Measurements from ENCODE around the gene GJC3.
A peak's percentile ranks its signal among the peaks of the same experiment; 100 is the strongest.
"Not testable (repeated sequence)": the region's sequence is repeated elsewhere in the genome, so short reads cannot be mapped to it uniquely, and the experiment has no call there.

GJC3 gene

GRCh38 chr7:99928188-99928587 lies 1.2 kb downstream of the GJC3 start:
- DNase-seq = no peak

GRCh38 chr7:99927536-99927935 lies 1.9 kb downstream of the GJC3 start:
- no peak for DNase-seq

DNA sequence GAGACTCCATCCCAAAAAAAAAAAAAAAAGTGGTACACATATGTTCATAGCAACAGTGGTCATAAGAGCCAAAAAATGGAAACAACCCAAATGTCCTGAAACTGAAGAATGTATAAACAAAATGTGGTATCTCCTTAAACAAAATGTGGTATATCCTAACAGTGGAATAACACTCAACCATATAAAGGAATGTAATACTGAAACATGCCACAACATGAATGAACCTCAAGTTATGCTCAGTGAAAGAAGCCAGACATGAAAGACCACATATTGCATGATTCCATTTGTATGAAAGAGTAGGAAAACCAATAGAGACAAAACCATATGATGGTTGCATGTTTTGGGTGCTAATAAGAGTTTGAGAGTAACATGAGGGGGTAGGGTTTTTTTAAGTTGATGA lies 3.1 kb downstream of the GJC3 start:
- no peak for DNase-seq

- no peak for DNase-seq
These were observed 6.2 kb downstream of the GJC3 start for GRCh38 chr7:99923200-99923599.

DNA sequence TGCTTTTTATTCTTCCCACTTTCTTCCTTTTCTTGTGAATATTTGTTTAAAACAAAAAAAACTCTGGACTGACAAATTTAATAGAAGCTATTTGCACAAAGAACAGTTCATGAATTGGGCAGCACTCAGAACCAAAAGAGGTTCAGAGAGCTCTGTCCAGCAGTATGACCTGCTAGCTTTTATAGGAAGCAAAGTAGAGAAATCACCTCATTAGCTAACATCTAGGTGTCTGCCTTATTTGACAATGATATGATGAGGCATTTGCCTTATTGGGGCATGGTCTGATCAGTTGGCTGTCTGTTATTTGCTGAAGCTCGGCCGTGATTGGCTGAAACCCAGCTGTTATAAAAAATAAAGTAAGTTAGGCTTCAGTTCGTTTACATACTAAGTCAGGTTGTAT lies 9.3 kb downstream of the GJC3 start:
- DNase-seq = no peak

- no peak for DNase-seq
These were observed 9.7 kb downstream of the GJC3 start for GRCh38 chr7:99919814-99920112.

DNA sequence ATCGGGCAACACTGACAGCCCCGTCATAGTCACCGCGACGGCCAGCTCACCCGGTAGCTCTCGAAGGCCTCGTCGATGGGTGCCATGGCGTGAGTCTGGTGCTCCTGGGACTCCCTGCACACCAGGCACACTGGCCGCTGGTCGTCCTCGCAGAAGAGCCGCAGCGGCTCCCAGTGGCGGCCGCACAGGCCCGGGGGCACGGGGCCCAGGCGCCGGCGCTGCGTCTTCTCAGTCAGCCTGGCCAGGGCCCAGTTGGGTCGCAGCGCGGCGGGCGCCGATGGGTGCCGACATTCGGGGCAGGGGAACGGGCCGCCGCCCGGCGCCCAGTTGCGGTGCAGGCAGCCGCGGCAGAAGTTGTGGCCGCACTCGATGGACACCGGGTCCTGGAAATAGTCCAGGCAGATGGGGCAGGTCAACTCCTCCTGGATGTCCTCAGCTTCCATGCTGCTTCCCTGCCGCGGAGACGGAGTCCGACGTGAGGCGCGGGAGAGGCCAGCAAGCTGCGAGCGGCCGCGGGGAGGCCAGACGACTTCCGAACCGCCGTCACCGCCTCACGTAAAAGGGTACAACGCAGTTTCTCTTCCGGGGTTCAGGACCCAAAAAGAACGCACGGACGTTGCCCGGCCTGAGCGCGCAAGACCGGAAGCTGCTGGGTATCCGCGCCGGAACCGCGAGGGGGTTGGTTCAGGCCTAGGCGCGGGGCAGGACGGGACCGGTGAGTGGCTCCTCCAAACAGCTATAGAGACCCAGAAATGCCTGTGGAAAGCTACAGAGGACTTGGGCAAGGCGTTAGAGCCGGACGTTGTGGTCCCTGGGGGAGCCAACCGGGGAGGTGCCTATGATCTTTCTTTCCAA lies 10.2 kb downstream of the GJC3 start, which contains the start of gene TRIM4:
TSS of gene TRIM4 (minus strand) at position 572 of the 855 bp plus-strand sequence. CDS start at position 443, 129 bp downstream.
- peak; percentile 76 for DNase-seq

DNA sequence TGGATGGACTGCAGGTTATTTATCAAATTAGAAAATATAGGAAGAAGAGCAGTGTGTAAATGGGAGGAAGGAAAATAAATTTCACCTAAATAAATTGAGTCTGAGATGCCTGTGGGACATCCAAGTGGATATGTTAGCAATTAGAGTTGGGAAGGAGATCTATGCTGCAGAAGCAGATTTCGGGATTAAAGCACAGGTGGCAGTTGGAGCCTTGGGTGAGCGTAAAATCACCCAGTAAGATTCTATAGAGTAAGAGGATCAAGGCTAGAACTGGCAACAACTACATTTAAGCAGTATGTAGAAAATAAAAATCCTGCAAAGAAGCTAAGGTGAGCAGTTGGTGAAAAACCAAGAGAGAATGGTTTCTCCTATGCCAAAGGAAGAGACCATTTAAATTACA lies 18.4 kb downstream of the GJC3 start:
- no peak for DNase-seq

- no peak for DNase-seq
These were observed 27.8 kb downstream of the GJC3 start for GRCh38 chr7:99901581-99901980.

DNA sequence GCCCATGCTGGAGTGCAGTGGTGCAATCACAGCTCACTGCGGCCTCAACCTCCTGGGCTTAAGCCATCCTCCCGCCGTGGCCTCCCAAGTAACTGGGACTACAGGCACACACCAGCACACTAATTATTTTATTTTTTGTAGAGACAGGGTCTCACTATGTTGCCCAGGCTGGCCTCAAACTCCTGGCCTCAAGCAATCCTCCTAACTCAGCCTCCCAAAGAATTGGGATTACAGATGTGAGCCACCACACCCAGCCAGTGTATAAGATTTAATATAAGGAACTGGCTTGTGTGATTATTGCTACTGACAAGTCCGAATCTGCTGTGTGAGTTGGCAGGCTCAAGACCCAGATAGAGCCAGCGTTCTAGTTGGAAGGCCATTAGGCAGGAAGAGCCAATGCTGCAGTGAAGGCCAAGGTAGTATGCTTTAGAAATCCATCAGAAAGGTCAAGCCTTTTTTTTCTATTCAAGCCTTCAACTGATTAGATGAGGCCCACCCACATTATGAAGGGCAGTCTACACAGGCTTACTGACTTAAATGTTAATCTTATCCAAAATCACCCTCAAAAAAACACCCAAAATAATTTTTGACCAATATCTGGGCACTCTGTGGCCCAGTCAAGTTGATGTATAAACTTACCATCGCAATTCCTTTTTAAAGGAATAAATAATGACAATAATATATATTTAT lies 29.4 kb downstream of the GJC3 start:
- no peak for DNase-seq

GRCh38 chr7:99898836-99899235 lies 30.6 kb downstream of the GJC3 start:
- DNase-seq = no peak

GRCh38 chr7:99898023-99898357 lies 31.4 kb downstream of the GJC3 start:
- no peak for DNase-seq

GRCh38 chr7:99897322-99898022 lies 31.9 kb downstream of the GJC3 start:
- DNase-seq = no peak

- no peak for DNase-seq
These were observed 34.7 kb downstream of the GJC3 start for GRCh38 chr7:99894738-99895137.

DNA sequence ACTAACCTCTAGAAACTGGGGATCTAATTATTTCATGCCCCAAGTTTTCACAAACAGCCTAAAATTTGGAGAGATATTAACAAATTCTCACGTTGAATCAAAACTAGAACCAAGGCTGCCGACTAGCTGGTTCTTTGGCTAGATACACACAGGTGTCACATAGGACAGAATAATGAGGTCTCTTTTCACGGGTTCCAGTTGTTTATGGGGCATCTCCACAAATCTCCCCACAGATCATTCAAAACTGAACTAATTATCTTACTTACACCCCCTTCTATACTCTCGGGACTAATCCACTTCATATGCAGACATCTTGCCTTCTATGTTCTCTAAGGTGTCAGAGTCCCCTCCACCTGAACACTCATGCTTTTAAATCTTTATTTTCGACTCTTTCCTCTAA lies 36.1 kb downstream of the GJC3 start:
- DNase-seq = no peak

- not testable (repeated sequence) for DNase-seq
These were observed 39.1 kb downstream of the GJC3 start for GRCh38 chr7:99890348-99890747.

GRCh38 chr7:99888366-99888765 lies 41.1 kb downstream of the GJC3 start:
- DNase-seq = not testable (repeated sequence)

DNA sequence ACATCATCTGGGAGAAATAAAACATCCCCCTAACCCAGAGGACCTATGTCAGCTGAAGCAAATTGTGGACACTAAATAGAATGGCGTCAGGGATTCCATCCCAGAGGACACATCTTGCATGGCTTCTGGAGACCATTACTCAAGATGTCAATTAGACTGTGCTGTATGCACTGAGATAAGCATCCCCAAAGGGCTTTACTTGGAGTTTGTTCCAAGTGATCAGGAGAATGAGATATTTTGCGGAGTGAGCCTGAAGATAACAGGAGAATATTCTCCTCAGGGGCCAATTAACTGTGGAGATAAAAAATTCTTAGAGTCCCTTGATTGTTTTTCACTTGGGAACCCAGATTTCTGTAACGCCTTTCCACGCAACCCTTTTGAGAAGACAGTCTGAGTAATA lies 48.0 kb downstream of the GJC3 start:
- DNase-seq = no peak

GRCh38 chr7:99876933-99877332 lies 52.5 kb downstream of the GJC3 start, which contains the start of gene OR2AE1:
TSS of gene OR2AE1 (minus strand) at chr7:99877033. CDS start at chr7:99877033, 0 bp downstream.
- no peak for DNase-seq

GRCh38 chr7:99876491-99876890 lies 52.9 kb downstream of the GJC3 start:
- DNase-seq = no peak
